IMR-90 (cell line): ENCODE measurements around the gene HAGHL. TPM values are rescaled to one million over a fixed set of nuclear protein-coding genes. Genes with fewer than 3 reads are reported as not detected.

Source experiments
- ATAC-seq: fragments of 200-7000 bp; cut with Tn5 transposase; 2 replicates; pipeline ENCODE4 v1.9.1; 2020; ENCODE audit warnings: low read depth, mild to moderate bottlenecking, moderate library complexity
- BruUV-seq: library from RNA; stranded (reverse); fragments of 400-500 nt; replicated peaks from 2 replicates; lab custom pipeline; 2021; lab: Mats Ljungman, UMichigan
- CTCF ChIA-PET: fragments of 300-600 bp; formaldehyde crosslinking; extraction: SDS; loops from one replicate; lab custom pipeline; 2021; ENCODE audit warnings: antibody characterized with exemption; lab: Yijun Ruan, JAX
- POLR2A ChIA-PET: fragments of 300-600 bp; sonication (Branson Sonifier 250); formaldehyde crosslinking; loops from one replicate; lab custom pipeline; 2022; ENCODE audit warnings: antibody characterized with exemption; ENCODE audit not compliant: unreplicated experiment; lab: Charles Lee
- DNase-seq: peaks from one replicate; pipeline ENCODE4 v3.0.0; 2013
- H2AFZ ChIP-seq: replicated peaks from 2 replicates; pipeline ENCODE3; 2013; ENCODE audit warnings: low read length, mild to moderate bottlenecking; ENCODE audit not compliant: poor library complexity
- H2AK5ac ChIP-seq: 2 replicates; pipeline ENCODE4 v1.6.1; 2013; ENCODE audit warnings: low read depth, low read length, inconsistent platforms
- H2AK9ac ChIP-seq: replicated peaks from 2 replicates; pipeline ENCODE3; 2013; ENCODE audit warnings: mild to moderate bottlenecking, low read depth, low read length, moderate library complexity; ENCODE audit not compliant: poor library complexity
- H2BK120ac ChIP-seq: 2 replicates; pipeline ENCODE4 v1.6.1; 2013; ENCODE audit warnings: low read depth, low read length, inconsistent platforms
- H2BK15ac ChIP-seq: 3 replicates; pipeline ENCODE4 v1.6.1; 2013; ENCODE audit warnings: low read depth, low read length, inconsistent platforms
- H2BK20ac ChIP-seq: 2 replicates; pipeline ENCODE4 v1.6.1; 2013; ENCODE audit warnings: low read depth, mild to moderate bottlenecking, inconsistent platforms, low read length, moderate library complexity
- H2BK5ac ChIP-seq: 2 replicates; pipeline ENCODE4 v1.6.1; 2013; ENCODE audit warnings: mild to moderate bottlenecking, low read depth, low read length, inconsistent platforms; ENCODE audit not compliant: poor library complexity, severe bottlenecking
- H3K14ac ChIP-seq: replicated peaks from 2 replicates; pipeline ENCODE4 v1.6.1; 2013; ENCODE audit warnings: low read depth, low read length, inconsistent platforms
- H3K18ac ChIP-seq: 2 replicates; pipeline ENCODE4 v1.6.1; 2013; ENCODE audit warnings: low read depth, low read length, control low read depth
- H3K23ac ChIP-seq: 2 replicates; pipeline ENCODE4 v1.6.1; 2013; ENCODE audit warnings: low read depth, low read length, inconsistent platforms
- H3K27ac ChIP-seq: 2 replicates; pipeline ENCODE4 v1.5.1; 2013; ENCODE audit warnings: mild to moderate bottlenecking, control low read depth, low read length; ENCODE audit not compliant: insufficient read depth
- H3K27me3 ChIP-seq: 2 replicates; pipeline ENCODE4 v1.6.1; 2013; ENCODE audit warnings: low read length; ENCODE audit not compliant: control insufficient read depth, insufficient read depth
- H3K36me3 ChIP-seq: 2 replicates; pipeline ENCODE4 v1.6.1; 2013; ENCODE audit warnings: low read length, mixed read lengths; ENCODE audit not compliant: control insufficient read depth, insufficient read depth
- H3K4ac ChIP-seq: 2 replicates; pipeline ENCODE4 v1.6.1; 2013; ENCODE audit warnings: low read depth, low read length, inconsistent platforms
- H3K4me1 ChIP-seq: 2 replicates; pipeline ENCODE4 v1.6.1; 2013; ENCODE audit warnings: low read length, mixed read lengths; ENCODE audit not compliant: control insufficient read depth, insufficient read depth
- H3K4me2 ChIP-seq: 2 replicates; pipeline ENCODE4 v1.6.1; 2013; ENCODE audit warnings: low read depth, mild to moderate bottlenecking, control low read depth, low read length, moderate library complexity
- H3K4me3 ChIP-seq: 2 replicates; pipeline ENCODE4 v1.5.1; 2013; ENCODE audit warnings: low read depth, mild to moderate bottlenecking, control low read depth, low read length, moderate library complexity; ENCODE audit not compliant: insufficient read depth
- H3K56ac ChIP-seq: 2 replicates; pipeline ENCODE4 v1.6.1; 2013; ENCODE audit warnings: low read length, inconsistent platforms; ENCODE audit not compliant: insufficient read depth; ENCODE audit errors: extremely low read depth
- H3K79me1 ChIP-seq, 2 experiments: 2 replicates each; pipeline ENCODE4 v1.6.1; 2013; ENCODE audit warnings: low read length in 2 of 2, inconsistent platforms in 1 of 2, low read depth in 1 of 2
- H3K9ac ChIP-seq: 2 replicates; pipeline ENCODE4 v1.6.1; 2013; ENCODE audit warnings: low read depth, low read length, control low read depth
- H3K9me1 ChIP-seq: 2 replicates; pipeline ENCODE4 v1.6.1; 2013; ENCODE audit warnings: low read length, inconsistent platforms; ENCODE audit not compliant: insufficient read depth
- H3K9me3 ChIP-seq: 2 replicates; pipeline ENCODE4 v1.6.1; 2013; ENCODE audit warnings: low read length; ENCODE audit not compliant: control insufficient read depth, insufficient read depth
- H4K20me1 ChIP-seq: 2 replicates; pipeline ENCODE4 v1.6.1; 2013; ENCODE audit warnings: low read length, inconsistent platforms; ENCODE audit not compliant: insufficient read depth
- H4K5ac ChIP-seq: 2 replicates; pipeline ENCODE4 v1.6.1; 2013; ENCODE audit warnings: mild to moderate bottlenecking, low read depth, low read length, control low read depth
- H4K8ac ChIP-seq, 2 experiments: 2 replicates each; pipeline ENCODE4 v1.6.1; 2013; ENCODE audit warnings: low read depth in 2 of 2, low read length in 2 of 2, control low read depth in 1 of 2, inconsistent platforms in 1 of 2
- H4K91ac ChIP-seq: 2 replicates; pipeline ENCODE4 v1.6.1; 2013; ENCODE audit warnings: low read depth, low read length, inconsistent platforms; ENCODE audit not compliant: insufficient read depth
- BHLHE40 ChIP-seq: fragments of 150-350 bp; IDR thresholded peaks from 2 replicates; pipeline ENCODE4 v1.6.1; 2016; ENCODE audit warnings: mild to moderate bottlenecking, low read depth, low read length
- CEBPB ChIP-seq: IDR thresholded peaks from 2 replicates; pipeline ENCODE4 v1.6.1; 2012; ENCODE audit warnings: low read depth, low read length, improper control_type of control experiment
- CHD1 ChIP-seq: IDR thresholded peaks from 2 replicates; pipeline ENCODE4 v1.6.1; 2012; ENCODE audit warnings: low read depth, low read length, improper control_type of control experiment
- CTCF ChIP-seq: conservative IDR thresholded peaks from 2 replicates; pipeline ENCODE4 v1.5.1; 2012; ENCODE audit warnings: mild to moderate bottlenecking, low read depth, low read length, improper control_type of control experiment
- ELK1 ChIP-seq: fragments of 150-350 bp; IDR thresholded peaks from 2 replicates; pipeline ENCODE4 v1.6.1; 2016; ENCODE audit warnings: low read depth, mild to moderate bottlenecking, low read length, moderate library complexity, borderline replicate concordance
- FOS ChIP-seq: fragments of 150-350 bp; IDR thresholded peaks from 2 replicates; pipeline ENCODE4 v1.6.1; 2016; ENCODE audit warnings: low read depth, low read length
- MAFK ChIP-seq: IDR thresholded peaks from 2 replicates; pipeline ENCODE4 v1.6.1; 2012; ENCODE audit warnings: low read depth, low read length, improper control_type of control experiment
- MAZ ChIP-seq: IDR thresholded peaks from 2 replicates; pipeline ENCODE4 v1.6.1; 2012; ENCODE audit warnings: low read depth, mild to moderate bottlenecking, low read length, improper control_type of control experiment, moderate library complexity, borderline replicate concordance
- MXI1 ChIP-seq: IDR thresholded peaks from 2 replicates; pipeline ENCODE4 v1.6.1; 2012; ENCODE audit warnings: low read depth, mild to moderate bottlenecking, low read length, moderate library complexity, borderline replicate concordance
- NFE2L2 ChIP-seq: fragments of 150-350 bp; IDR thresholded peaks from 2 replicates; pipeline ENCODE4 v1.6.1; 2016; ENCODE audit warnings: low read depth, mild to moderate bottlenecking, low read length
- POLR2A ChIP-seq: IDR thresholded peaks from 2 replicates; pipeline ENCODE4 v1.6.1; 2012; ENCODE audit warnings: mild to moderate bottlenecking, low read depth, low read length
- RAD21 ChIP-seq: IDR thresholded peaks from 2 replicates; pipeline ENCODE4 v1.6.1; 2012; ENCODE audit warnings: low read length, improper control_type of control experiment
- RFX5 ChIP-seq: IDR thresholded peaks from 2 replicates; pipeline ENCODE4 v1.8.0; 2012; ENCODE audit warnings: low read depth, mild to moderate bottlenecking, low read length, moderate library complexity
- SMC3 ChIP-seq: fragments of 150-350 bp; IDR thresholded peaks from 2 replicates; pipeline ENCODE4 v1.6.1; 2016; ENCODE audit warnings: low read depth, mild to moderate bottlenecking, antibody characterized with exemption, low read length, moderate library complexity
- USF2 ChIP-seq: fragments of 150-350 bp; IDR thresholded peaks from 2 replicates; pipeline ENCODE4 v1.6.1; 2017; ENCODE audit warnings: mild to moderate bottlenecking, antibody characterized with exemption, low read length, low read depth
- WGBS, 2 experiments: methylation state at CpG; one replicate each; pipeline versions ENCODE4 v1.1.5 to v1.1.7; 2013; ENCODE audit warnings: missing lambda C conversion rate in 2 of 2; ENCODE audit not compliant: insufficient read length in 1 of 2; ENCODE audit errors: extremely low coverage in 2 of 2; 5-methylcytosine and 5-hydroxymethylcytosine counted together
- dilution Hi-C: fragments of 300-500 bp; cut with HindIII; formaldehyde crosslinking; loops from one replicate; pipeline ENCODE4 v1.14.3; 2018; ENCODE audit warnings: low sequenced_read_pairs; ENCODE audit not compliant: unreplicated experiment
- in situ Hi-C: fragments of 300-500 bp; cut with MboI; formaldehyde crosslinking; loops from 3 replicates; pipeline ENCODE4 v1.14.3; 2019; ENCODE audit warnings: low sequenced_read_pairs, inconsistent platforms, mixed read lengths
- intact Hi-C: fragments of 100-400 bp; cut with micrococcal nuclease; formaldehyde crosslinking; loops from 2 replicates; pipeline ENCODE4 v1.10.0; 2022
- polyA plus RNA-seq, 3 experiments: library from polyadenylated mRNA; depleted of rRNA; stranded (reverse); fragments of >200 nt; gene quantifications; 2 replicates each; pipeline ENCODE4 v1.2.3, GENCODE V29; 2012; ENCODE audit warnings: low replicate concordance in 1 of 3
- total RNA-seq: library from RNA; depleted of rRNA; stranded (reverse); fragments of >200 nt; gene quantifications from 2 replicates; pipeline ENCODE4 v1.2.3, GENCODE V29; 2012

The HAGHL gene
- total and polyA plus RNA-seq, 2 of the 4 experiments (the other 2 are of a cell fraction), result 3.0 to 12.5 TPM

- H3K14ac ChIP-seq, result no peak overlapping the region
- DNase-seq (no peak), ATAC-seq (no peak)
- H4K5ac ChIP-seq, result no peak overlapping the region
- ChIA-PET CTCF (no interaction called here), POLR2A (no interaction called here)
- peaks cover 2% of the 10 kb centered on the region; the same call in 1 of the 2 replicates for H3K9me1 ChIP-seq
- no peak overlapping the region for H3K4ac ChIP-seq
- whole genome bisulfite sequencing, 2 experiments, result 97% methylated on average over 11 of the region's 24 CpGs; no CpG with 5 or more reads in 1 of the 2 experiments
- H4K20me1 ChIP-seq, result no peaks in the 10 kb centered on the region
- H4K91ac ChIP-seq, result no peak overlapping the region
- H3K56ac ChIP-seq, result no peak overlapping the region
- no peak overlapping the region for H2BK20ac ChIP-seq
- H2BK120ac ChIP-seq, result no peak overlapping the region
- H3K9me3 ChIP-seq, result no peaks in the 10 kb centered on the region
- H3K27me3 ChIP-seq, result no peaks in the 10 kb centered on the region
- no peak overlapping the region for H3K27ac ChIP-seq
- no peak overlapping the region for H2AK5ac ChIP-seq
- no peak overlapping the region for H2BK15ac ChIP-seq
- H3K9ac ChIP-seq, result no peak overlapping the region
- intact Hi-C loops (no loop called here), dilution Hi-C loops (no loop called here), in situ Hi-C loops (loop anchor here (25.0 kb wide), 1 partner anchor 339 kb away; the partner anchor contains the start of gene SSTR5)
- H3K36me3 ChIP-seq, result peaks cover 1% of the 10 kb centered on the region; the same call in 1 of the 2 replicates
- H3K4me2 ChIP-seq, result no peak overlapping the region
- no TSS peak for BruUV-seq
- H3K4me1 ChIP-seq, result peaks cover 14% of the 10 kb centered on the region
- peak overlapping the region; percentile 5 for H2AFZ ChIP-seq
- peak overlapping the region; percentile 35 for H2AK9ac ChIP-seq
- no peak overlapping the region for H3K18ac ChIP-seq
- H2BK5ac ChIP-seq, result no peak overlapping the region
- no peak overlapping the region for H4K8ac ChIP-seq
- no peak overlapping the region for H3K23ac ChIP-seq
- H3K79me1 ChIP-seq, result peaks cover 13 to 15% of the 10 kb centered on the region in 2 experiments
- H3K4me3 ChIP-seq, result no peak overlapping the region
- TF ChIP-seq MXI1 (no peak), ELK1 (no peak), MAFK (no peak), RFX5 (no peak), MAZ (no peak), RAD21 (no peak), POLR2A (no peak), NFE2L2 (no peak), FOS (no peak), USF2 (no peak), CTCF (no peak), CHD1 (no peak), BHLHE40 (no peak), CEBPB (no peak), SMC3 (no peak)
Observed at GRCh38 chr16:722835-723633, 3.9 kb upstream of the HAGHL start.
